A549 (cell line): ENCODE measurements around the gene PROCA1. TPM values are rescaled to one million over a fixed set of nuclear protein-coding genes. Genes with fewer than 3 reads are reported as not detected.

Experiments used
- BHLHE40 ChIP-seq: IDR thresholded peaks from 2 replicates; pipeline ENCODE4 v1.6.1; 2012; ENCODE audit warnings: low read depth, low read length, inconsistent platforms
- CBX8 ChIP-seq: fragments of 200-600 bp; sonication (generic); IDR thresholded peaks from 2 replicates; pipeline ENCODE4 v1.6.1; 2016
- CEBPB ChIP-seq, 2 experiments: fragments of >200 bp in 1 of 2; sonication (Bioruptor Twin) in 1 of 2; formaldehyde crosslinking in 1 of 2; IDR thresholded peaks; 2 replicates each; pipeline ENCODE4 v1.6.1; 2012 to 2016
- CHD4 ChIP-seq: fragments of 200-600 bp; sonication (generic); IDR thresholded peaks from 2 replicates; pipeline ENCODE4 v1.6.1; 2016; ENCODE audit warnings: antibody characterized with exemption, mild to moderate bottlenecking, borderline replicate concordance
- EHF ChIP-seq: fragments of 250-450 bp; sonication (Bioruptor Pico); IDR thresholded peaks from 2 replicates; pipeline ENCODE4 v1.5.0; 2020; ENCODE audit warnings: mild to moderate bottlenecking
- EHMT2 ChIP-seq: fragments of 200-600 bp; sonication (generic); IDR thresholded peaks from 2 replicates; pipeline ENCODE4 v1.6.1; 2016; ENCODE audit warnings: antibody characterized with exemption, low read depth, mild to moderate bottlenecking, moderate library complexity
- ESRRA ChIP-seq: fragments of 150-350 bp; IDR thresholded peaks from 2 replicates; pipeline ENCODE4 v1.6.1; 2014; ENCODE audit warnings: mild to moderate bottlenecking, low read length, borderline replicate concordance
- GATA3 ChIP-seq: IDR thresholded peaks from 2 replicates; pipeline ENCODE4 v1.6.1; 2012; ENCODE audit warnings: borderline replicate concordance
- HDAC2 ChIP-seq: fragments of 200-600 bp; sonication (generic); IDR thresholded peaks from 2 replicates; pipeline ENCODE4 v1.6.1; 2016
- HOXB5 ChIP-seq: fragments of 250-450 bp; sonication (Bioruptor Pico); IDR thresholded peaks from 2 replicates; pipeline ENCODE4 v1.5.0; 2020; ENCODE audit warnings: mild to moderate bottlenecking, moderate library complexity
- JUN ChIP-seq, 2 experiments: fragments of >200 bp; sonication (Bioruptor Twin); formaldehyde crosslinking; IDR thresholded peaks; 2 replicates in 1 of 2; 3 replicates in 1 of 2; pipeline ENCODE4 v1.6.1; 2016 to 2017
- MAFK ChIP-seq: fragments of 450-650 bp; IDR thresholded peaks from 2 replicates; pipeline ENCODE4 v1.6.1; 2014; ENCODE audit not compliant: partially characterized antibody
- MYC ChIP-seq: IDR thresholded peaks from 2 replicates; pipeline ENCODE4 v1.6.1; 2012; ENCODE audit warnings: mild to moderate bottlenecking, inconsistent platforms, low read length, improper control_type of control experiment, borderline replicate concordance
- NFE2L2 ChIP-seq: fragments of 150-350 bp; conservative IDR thresholded peaks from 2 replicates; pipeline ENCODE4 v1.6.1; 2014; ENCODE audit warnings: low read length
- NR3C1 ChIP-seq: fragments of >200 bp; sonication (Bioruptor Twin); formaldehyde crosslinking; IDR thresholded peaks from 3 replicates; pipeline ENCODE4 v1.6.1; 2017
- PHF8 ChIP-seq: fragments of 200-600 bp; sonication (generic); IDR thresholded peaks from 2 replicates; pipeline ENCODE4 v1.6.1; 2016; ENCODE audit warnings: low read depth, mild to moderate bottlenecking, antibody characterized with exemption, moderate library complexity, borderline replicate concordance
- POLR2A ChIP-seq: IDR thresholded peaks from 2 replicates; pipeline ENCODE4 v1.6.1; 2012; ENCODE audit warnings: mild to moderate bottlenecking, low read length
- RAD21 ChIP-seq, 2 experiments: fragments of >200 bp in 1 of 2; sonication (Bioruptor Twin) in 1 of 2; formaldehyde crosslinking in 1 of 2; IDR thresholded peaks in 1 of 2; conservative IDR thresholded peaks in 1 of 2; 2 replicates in 1 of 2; 3 replicates in 1 of 2; pipeline ENCODE4 v1.6.1; 2012 to 2018; ENCODE audit warnings: inconsistent platforms in 1 of 2
- RARB ChIP-seq: fragments of 250-450 bp; sonication (Bioruptor Pico); IDR thresholded peaks from 2 replicates; pipeline ENCODE4 v1.8.0; 2021; ENCODE audit warnings: mild to moderate bottlenecking, moderate library complexity
- RCOR1 ChIP-seq: fragments of 150-350 bp; IDR thresholded peaks from 2 replicates; pipeline ENCODE4 v1.6.1; 2014; ENCODE audit warnings: antibody characterized with exemption, low read length, low read depth
- RNF2 ChIP-seq: fragments of 200-600 bp; sonication (generic); IDR thresholded peaks from 2 replicates; pipeline ENCODE4 v1.6.1; 2016; ENCODE audit warnings: low read depth, mild to moderate bottlenecking, antibody characterized with exemption, moderate library complexity, borderline replicate concordance
- SMC3 ChIP-seq: fragments of >200 bp; sonication (Bioruptor Twin); formaldehyde crosslinking; IDR thresholded peaks from 3 replicates; pipeline ENCODE4 v1.6.1; 2018; ENCODE audit warnings: inconsistent platforms
- TFCP2L1 ChIP-seq: fragments of 250-450 bp; sonication (Bioruptor Pico); IDR thresholded peaks from 2 replicates; pipeline ENCODE4 v1.5.0; 2021; ENCODE audit warnings: mild to moderate bottlenecking
- ZC3H11A ChIP-seq: fragments of 450-650 bp; IDR thresholded peaks from 2 replicates; pipeline ENCODE4 v1.6.1; 2014; ENCODE audit warnings: antibody characterized with exemption, mild to moderate bottlenecking
- ZSCAN20 ChIP-seq: fragments of 250-450 bp; sonication (Bioruptor Pico); IDR thresholded peaks from 2 replicates; pipeline ENCODE4 v1.8.0; 2022; ENCODE audit warnings: mild to moderate bottlenecking, moderate library complexity
- polyA plus RNA-seq, 4 experiments: library from polyadenylated mRNA; depleted of rRNA in 3 of 4; stranded (reverse); fragments of >200 nt; fragmentation: RNase III in 1 of 4; extraction: RNeasy Plus Mini Kit Qiagen cat#74134 plus additional on column Dnase treatment in 1 of 4; gene quantifications; 2 replicates in 3 of 4; 3 replicates in 1 of 4; pipeline ENCODE4 v1.2.3, GENCODE V29; 2011 to 2017
- TF ChIP-seq, protein P1 (sequence below): fragments of >200 bp; sonication (Bioruptor Twin); formaldehyde crosslinking; IDR thresholded peaks from 3 replicates; pipeline ENCODE4 v1.6.1; 2016
- TF ChIP-seq, protein P2 (sequence below): fragments of 450-650 bp; IDR thresholded peaks from 2 replicates; pipeline ENCODE4 v1.6.1; 2014; ENCODE audit warnings: antibody characterized with exemption
- TF ChIP-seq, protein P3 (sequence below): fragments of 200-600 bp; sonication (generic); IDR thresholded peaks from 2 replicates; pipeline ENCODE4 v1.6.1; 2016; ENCODE audit warnings: antibody characterized with exemption, mild to moderate bottlenecking, moderate library complexity
- TF ChIP-seq, protein P4 (sequence below): fragments of 250-450 bp; sonication (Bioruptor Pico); IDR thresholded peaks from 2 replicates; pipeline ENCODE4 v1.5.0; 2021; ENCODE audit warnings: mild to moderate bottlenecking, moderate library complexity, borderline replicate concordance
- TF ChIP-seq, protein P5 (sequence below): fragments of >200 bp; sonication (Bioruptor Twin); formaldehyde crosslinking; IDR thresholded peaks from 3 replicates; pipeline ENCODE4 v1.5.1; 2016
- TF ChIP-seq, protein P6 (sequence below): fragments of 150-350 bp; IDR thresholded peaks from 2 replicates; pipeline ENCODE4 v1.6.1; 2014; ENCODE audit warnings: low read depth, mild to moderate bottlenecking, low read length
- TF ChIP-seq, protein P7 (sequence below): fragments of >200 bp; sonication (Bioruptor Twin); formaldehyde crosslinking; IDR thresholded peaks from 2 replicates; pipeline ENCODE4 v1.6.1; 2016

PROCA1 gene
- polyA plus RNA-seq, 2 of the 4 experiments (the other 2 are of a cell fraction), result 4.0 to 4.9 TPM

DNA sequence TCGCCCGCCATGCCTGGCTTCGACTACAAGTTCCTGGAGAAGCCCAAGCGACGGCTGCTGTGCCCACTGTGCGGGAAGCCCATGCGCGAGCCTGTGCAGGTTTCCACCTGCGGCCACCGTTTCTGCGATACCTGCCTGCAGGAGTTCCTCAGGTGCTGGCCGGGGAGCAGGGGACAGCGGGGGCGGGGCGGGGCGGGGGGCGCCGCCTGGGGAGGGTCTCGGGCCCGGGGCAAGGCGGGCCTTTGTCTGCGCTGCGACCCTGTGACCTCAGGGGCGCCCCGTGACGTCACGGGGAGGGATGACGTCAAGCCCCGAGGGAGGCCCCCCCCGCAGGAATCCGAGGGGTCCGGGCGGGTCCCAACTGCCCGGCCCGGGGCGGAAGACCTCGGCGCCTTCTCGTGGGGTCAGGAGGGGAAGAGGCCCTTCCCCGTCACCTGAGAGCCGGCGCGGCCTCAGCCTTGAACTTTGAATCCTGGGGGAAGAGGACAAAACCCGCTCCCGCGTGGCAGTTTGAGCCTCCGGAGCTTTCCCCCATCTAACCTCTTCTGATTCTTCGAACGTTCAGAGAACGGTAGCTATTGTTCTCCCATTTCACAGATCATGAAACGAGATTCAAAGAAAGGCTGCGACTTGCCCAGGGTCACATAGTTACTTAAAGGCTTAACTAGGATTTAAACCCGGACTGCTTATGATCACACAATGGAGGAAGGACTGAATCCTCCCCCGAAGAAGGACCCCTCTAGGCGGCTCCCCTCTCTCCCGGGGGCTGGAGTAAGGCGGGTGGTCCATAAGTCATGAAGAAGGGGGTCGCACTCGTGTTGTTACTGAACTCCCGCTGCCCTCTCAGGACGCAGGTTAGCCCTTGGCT lies 32.6 kb upstream of the PROCA1 start (continued):
- TF ChIP-seq, protein P1, sequence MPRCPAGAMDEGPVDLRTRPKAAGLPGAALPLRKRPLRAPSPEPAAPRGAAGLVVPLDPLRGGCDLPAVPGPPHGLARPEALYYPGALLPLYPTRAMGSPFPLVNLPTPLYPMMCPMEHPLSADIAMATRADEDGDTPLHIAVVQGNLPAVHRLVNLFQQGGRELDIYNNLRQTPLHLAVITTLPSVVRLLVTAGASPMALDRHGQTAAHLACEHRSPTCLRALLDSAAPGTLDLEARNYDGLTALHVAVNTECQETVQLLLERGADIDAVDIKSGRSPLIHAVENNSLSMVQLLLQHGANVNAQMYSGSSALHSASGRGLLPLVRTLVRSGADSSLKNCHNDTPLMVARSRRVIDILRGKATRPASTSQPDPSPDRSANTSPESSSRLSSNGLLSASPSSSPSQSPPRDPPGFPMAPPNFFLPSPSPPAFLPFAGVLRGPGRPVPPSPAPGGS, result no peak
- TF ChIP-seq PHF8 (peak; percentile 94), ZSCAN20 (CRISPR knock-in tag) (no peak), RCOR1 (no peak), EHMT2 (no peak), ESRRA (no peak), HDAC2 (no peak), RNF2 (no peak), TFCP2L1 (CRISPR knock-in tag) (no peak), CEBPB (IDR thresholded peaks at IDR 0.05) (no peak), NFE2L2 (no peak), POLR2A (no peak), JUN (IDR thresholded peaks at IDR 0.05) (peak; percentile 20 to 88; a peak in 4 of 5 replicates), EHF (CRISPR knock-in tag) (peak; percentile 52; the same call in 1 of the 2 replicates), RAD21 (conservative IDR thresholded peaks at IDR 0.05 in 1 of 2, IDR thresholded peaks at IDR 0.05 in 1 of 2) (no peak; a peak in 2 of 5 replicates), SMC3 (no peak), RARB (CRISPR knock-in tag) (0 out of 2 replicates have a peak, but pooled peaks have one; percentile 21), ZC3H11A (no peak), CHD4 (no peak), BHLHE40 (no peak), CBX8 (no peak), GATA3 (no peak), MYC (no peak), HOXB5 (no peak), MAFK (no peak), NR3C1 (no peak)
- TF ChIP-seq, protein P2, sequence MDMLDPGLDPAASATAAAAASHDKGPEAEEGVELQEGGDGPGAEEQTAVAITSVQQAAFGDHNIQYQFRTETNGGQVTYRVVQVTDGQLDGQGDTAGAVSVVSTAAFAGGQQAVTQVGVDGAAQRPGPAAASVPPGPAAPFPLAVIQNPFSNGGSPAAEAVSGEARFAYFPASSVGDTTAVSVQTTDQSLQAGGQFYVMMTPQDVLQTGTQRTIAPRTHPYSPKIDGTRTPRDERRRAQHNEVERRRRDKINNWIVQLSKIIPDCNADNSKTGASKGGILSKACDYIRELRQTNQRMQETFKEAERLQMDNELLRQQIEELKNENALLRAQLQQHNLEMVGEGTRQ, result no peak
- TF ChIP-seq, protein P3, sequence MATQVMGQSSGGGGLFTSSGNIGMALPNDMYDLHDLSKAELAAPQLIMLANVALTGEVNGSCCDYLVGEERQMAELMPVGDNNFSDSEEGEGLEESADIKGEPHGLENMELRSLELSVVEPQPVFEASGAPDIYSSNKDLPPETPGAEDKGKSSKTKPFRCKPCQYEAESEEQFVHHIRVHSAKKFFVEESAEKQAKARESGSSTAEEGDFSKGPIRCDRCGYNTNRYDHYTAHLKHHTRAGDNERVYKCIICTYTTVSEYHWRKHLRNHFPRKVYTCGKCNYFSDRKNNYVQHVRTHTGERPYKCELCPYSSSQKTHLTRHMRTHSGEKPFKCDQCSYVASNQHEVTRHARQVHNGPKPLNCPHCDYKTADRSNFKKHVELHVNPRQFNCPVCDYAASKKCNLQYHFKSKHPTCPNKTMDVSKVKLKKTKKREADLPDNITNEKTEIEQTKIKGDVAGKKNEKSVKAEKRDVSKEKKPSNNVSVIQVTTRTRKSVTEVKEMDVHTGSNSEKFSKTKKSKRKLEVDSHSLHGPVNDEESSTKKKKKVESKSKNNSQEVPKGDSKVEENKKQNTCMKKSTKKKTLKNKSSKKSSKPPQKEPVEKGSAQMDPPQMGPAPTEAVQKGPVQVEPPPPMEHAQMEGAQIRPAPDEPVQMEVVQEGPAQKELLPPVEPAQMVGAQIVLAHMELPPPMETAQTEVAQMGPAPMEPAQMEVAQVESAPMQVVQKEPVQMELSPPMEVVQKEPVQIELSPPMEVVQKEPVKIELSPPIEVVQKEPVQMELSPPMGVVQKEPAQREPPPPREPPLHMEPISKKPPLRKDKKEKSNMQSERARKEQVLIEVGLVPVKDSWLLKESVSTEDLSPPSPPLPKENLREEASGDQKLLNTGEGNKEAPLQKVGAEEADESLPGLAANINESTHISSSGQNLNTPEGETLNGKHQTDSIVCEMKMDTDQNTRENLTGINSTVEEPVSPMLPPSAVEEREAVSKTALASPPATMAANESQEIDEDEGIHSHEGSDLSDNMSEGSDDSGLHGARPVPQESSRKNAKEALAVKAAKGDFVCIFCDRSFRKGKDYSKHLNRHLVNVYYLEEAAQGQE, result peak; percentile 53
- TF ChIP-seq, protein P4, sequence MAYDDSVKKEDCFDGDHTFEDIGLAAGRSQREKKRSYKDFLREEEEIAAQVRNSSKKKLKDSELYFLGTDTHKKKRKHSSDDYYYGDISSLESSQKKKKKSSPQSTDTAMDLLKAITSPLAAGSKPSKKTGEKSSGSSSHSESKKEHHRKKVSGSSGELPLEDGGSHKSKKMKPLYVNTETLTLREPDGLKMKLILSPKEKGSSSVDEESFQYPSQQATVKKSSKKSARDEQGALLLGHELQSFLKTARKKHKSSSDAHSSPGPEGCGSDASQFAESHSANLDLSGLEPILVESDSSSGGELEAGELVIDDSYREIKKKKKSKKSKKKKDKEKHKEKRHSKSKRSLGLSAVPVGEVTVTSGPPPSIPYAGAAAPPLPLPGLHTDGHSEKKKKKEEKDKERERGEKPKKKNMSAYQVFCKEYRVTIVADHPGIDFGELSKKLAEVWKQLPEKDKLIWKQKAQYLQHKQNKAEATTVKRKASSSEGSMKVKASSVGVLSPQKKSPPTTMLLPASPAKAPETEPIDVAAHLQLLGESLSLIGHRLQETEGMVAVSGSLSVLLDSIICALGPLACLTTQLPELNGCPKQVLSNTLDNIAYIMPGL (CRISPR knock-in tag), result no peak
- TF ChIP-seq, protein P5, sequence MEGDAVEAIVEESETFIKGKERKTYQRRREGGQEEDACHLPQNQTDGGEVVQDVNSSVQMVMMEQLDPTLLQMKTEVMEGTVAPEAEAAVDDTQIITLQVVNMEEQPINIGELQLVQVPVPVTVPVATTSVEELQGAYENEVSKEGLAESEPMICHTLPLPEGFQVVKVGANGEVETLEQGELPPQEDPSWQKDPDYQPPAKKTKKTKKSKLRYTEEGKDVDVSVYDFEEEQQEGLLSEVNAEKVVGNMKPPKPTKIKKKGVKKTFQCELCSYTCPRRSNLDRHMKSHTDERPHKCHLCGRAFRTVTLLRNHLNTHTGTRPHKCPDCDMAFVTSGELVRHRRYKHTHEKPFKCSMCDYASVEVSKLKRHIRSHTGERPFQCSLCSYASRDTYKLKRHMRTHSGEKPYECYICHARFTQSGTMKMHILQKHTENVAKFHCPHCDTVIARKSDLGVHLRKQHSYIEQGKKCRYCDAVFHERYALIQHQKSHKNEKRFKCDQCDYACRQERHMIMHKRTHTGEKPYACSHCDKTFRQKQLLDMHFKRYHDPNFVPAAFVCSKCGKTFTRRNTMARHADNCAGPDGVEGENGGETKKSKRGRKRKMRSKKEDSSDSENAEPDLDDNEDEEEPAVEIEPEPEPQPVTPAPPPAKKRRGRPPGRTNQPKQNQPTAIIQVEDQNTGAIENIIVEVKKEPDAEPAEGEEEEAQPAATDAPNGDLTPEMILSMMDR, result 0 out of 3 replicates have a peak, but pooled peaks have one; percentile 3
- TF ChIP-seq, protein P6, sequence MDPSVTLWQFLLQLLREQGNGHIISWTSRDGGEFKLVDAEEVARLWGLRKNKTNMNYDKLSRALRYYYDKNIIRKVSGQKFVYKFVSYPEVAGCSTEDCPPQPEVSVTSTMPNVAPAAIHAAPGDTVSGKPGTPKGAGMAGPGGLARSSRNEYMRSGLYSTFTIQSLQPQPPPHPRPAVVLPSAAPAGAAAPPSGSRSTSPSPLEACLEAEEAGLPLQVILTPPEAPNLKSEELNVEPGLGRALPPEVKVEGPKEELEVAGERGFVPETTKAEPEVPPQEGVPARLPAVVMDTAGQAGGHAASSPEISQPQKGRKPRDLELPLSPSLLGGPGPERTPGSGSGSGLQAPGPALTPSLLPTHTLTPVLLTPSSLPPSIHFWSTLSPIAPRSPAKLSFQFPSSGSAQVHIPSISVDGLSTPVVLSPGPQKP, result no peak
- TF ChIP-seq, protein P7, sequence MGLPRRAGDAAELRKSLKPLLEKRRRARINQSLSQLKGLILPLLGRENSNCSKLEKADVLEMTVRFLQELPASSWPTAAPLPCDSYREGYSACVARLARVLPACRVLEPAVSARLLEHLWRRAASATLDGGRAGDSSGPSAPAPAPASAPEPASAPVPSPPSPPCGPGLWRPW, result no peak
